ENCODE data around the gene KTN1.
A peak's percentile ranks its signal among the peaks of the same experiment; 100 is the strongest.

KTN1 gene

DNA sequence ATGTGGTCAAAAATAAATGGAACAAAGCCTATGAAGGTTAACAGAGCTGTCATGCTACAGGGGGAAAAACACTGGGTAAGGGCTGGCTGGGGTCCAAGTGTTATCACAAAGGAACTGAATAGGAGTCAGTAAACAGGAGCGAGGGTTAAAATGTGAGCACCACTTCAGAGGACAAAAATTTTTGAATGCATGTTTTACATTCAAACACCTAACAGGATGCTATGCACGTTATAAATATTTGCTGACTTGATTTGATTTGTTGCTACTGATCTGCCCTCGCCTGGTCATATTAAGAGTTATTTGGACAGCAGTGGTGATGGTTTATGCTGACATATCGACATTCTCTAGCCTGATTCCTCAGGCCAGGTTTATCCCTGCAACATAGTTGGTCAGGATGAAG is 7.4 kb upstream of the KTN1 start:
- DNase-seq, result peak; percentile 24

DNA sequence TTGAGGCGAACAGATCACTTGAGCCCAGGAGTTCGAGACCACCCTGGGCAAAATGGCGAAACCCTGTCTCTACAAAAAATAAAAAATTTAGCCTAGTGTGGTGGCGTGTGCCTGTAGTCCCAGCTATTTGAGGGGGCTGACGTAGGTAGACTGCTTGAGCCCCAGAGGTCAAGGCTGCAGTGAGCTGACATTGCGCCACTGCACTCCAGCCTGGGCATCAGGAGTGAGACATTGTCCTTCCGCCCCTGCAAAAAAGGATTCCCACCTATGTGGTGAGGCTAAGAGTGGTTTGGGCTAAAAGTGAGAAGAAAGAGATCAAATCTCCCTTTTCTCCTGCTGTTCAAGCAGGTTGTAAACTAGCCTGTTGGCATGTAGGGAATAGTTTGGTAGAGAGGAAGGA is 5.0 kb upstream of the KTN1 start:
- DNase-seq, result no peak

DNA sequence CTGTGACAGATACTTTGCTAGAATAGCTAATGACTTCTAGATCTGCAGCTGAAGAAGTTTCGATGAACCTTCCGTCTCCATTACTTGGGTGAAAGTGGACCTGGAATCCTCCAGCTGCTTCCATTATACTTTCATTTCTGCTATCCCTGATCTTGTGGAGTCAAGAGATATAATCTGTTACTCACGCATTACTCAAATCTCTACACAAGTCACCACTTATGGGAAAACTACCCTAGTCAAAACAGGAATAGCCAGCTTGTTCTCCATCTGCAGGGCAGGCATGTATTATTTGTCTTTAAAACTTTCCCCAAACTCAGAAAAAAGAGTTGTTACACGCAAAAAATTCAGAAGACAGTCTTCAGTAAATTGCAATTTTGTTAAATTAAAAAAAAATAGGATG is 2.8 kb upstream of the KTN1 start:
- DNase-seq, result no peak

DNA sequence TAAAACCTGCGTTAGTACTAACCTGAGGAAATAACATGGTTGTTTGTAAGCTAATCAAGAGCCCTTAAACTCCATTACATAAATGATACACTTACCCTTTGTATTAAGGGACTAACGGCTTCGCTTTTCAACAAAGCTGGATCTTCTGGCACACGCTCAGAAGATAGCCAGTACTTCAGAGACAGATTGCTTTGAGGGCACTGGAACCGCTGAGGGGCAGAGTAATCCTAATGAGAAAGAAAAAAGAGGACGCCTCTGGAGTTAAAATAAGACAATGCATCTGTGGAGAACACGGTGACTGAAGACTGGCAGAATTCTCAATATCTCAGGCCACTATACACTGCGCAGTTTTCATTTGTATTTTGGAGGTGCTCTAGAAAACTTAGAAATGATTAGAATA is 1.5 kb upstream of the KTN1 start:
- DNase-seq, result no peak

- DNase-seq, result no peak
These were observed 699 bp downstream of the KTN1 start for GRCh38 chr14:55580470-55581341.

DNA sequence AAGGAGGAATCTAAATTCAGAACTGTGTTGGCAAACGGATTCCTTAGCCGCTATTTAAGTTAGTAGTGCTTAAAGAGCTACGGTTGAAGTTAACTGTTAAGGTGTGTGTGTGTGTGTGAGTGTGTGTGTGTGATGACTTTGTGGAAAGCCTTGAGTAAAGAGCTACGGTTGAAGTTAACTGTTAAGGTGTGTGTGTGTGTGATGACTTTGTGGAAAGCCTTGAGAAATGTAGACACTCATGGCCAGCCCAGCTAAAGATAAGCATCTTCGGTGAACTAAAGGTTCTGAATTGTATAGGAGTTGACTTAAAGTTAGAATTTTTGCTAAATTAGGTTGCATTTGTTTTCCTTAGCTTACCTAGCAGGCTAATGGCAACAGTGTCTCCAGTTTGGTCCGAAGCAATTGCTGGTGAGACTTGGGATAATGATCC is 1.4 kb downstream of the KTN1 start:
- no peak for DNase-seq

DNA sequence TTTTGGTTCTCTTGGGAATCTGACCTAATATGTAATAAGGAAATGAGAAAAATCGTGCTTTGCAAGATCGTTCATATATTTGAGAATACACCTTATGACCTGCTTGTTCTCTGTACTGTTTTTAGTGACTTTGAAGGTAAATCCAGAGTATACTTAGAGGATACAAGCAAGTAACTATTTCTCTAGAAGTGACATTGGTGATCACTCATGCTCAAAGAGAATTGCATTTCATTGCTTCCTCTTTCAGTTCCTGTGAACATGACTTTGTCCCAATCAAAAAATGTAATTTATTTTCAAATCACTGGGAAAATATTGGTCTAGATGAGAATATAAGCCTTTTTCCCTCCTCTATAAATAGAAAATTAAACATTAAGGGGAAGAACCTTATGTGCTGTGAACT is 2.7 kb downstream of the KTN1 start:
- no peak for DNase-seq

DNA sequence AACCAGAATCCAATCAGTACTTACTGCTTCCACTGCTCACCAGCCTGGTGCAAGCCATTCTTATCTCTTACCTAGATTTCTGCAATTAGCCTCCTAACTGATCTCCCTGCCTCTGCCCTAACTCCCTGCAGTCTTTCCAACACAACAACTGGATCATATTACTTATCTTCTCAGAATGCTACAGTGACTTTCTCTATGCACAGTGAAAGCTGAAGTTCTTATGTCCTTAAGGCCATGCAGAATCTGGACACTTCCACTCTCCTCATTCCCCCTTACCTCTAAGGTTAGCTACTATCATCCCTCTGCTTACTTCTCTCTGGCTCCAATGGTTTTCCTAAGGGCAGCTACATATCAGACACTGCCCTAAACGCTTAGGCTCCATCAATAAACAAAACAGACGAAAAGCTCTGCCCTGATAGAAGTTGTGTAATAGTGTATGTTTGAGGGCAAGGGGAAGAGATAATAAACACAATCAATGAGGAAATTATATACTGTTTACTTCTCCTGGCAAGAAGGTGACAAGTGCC is 4.0 kb downstream of the KTN1 start:
- no peak for DNase-seq

DNA sequence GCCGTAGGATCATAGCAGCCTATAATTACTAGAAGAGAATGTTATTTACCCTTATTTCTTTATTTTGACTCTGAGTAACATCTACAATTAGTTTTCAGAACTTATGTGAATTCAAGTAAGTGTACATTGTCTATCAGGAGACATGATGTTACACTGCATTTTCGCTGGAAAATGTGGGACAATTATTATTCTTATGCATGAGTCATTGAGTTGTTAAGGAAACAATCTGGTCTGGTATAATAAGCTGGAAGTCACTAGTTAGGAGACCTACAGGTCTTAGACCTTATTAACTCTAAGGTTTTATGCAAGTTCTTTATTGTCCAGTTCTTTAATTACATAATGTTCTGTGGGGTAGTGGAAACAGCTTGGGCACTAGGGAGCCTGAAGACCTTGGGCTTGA is 5.8 kb downstream of the KTN1 start:
- no peak for DNase-seq

DNA sequence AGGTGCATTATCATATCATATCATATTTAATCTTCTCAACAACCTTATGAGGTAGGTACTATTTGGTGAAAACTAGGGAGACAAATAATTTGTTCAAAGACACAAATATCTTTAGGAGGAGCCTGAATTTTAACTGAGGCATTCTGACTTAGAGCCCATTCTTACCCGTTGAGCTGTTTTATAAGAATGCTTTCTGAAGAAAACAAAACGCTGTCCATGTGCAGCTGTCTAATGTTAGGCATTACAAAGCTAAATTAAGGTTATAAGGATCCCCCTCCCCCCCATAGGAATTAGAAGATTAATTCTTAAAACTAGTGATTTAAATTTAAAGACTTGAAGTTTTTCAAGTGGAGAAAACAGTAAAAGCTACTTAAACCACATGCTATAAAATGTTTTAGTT is 6.4 kb downstream of the KTN1 start:
- DNase-seq, result no peak

DNA sequence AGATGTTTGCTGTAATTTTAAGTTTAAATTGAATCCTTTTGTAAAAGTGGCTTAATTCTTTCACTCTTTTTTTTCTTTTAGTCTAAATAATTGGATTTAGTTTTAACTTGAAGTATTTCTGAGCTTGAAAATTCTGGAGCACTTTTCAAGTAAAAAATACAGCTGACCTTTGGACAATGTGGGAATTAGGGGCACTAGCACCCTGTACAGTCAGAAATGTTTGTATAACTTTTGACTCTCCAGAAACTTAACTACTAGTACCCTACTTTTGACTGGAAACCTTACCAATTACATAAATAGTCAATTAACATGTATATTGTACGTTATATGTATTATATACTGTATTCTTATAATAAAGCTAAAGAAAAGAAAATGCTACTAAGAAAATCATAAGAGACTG is 7.8 kb downstream of the KTN1 start:
- DNase-seq, result no peak

DNA sequence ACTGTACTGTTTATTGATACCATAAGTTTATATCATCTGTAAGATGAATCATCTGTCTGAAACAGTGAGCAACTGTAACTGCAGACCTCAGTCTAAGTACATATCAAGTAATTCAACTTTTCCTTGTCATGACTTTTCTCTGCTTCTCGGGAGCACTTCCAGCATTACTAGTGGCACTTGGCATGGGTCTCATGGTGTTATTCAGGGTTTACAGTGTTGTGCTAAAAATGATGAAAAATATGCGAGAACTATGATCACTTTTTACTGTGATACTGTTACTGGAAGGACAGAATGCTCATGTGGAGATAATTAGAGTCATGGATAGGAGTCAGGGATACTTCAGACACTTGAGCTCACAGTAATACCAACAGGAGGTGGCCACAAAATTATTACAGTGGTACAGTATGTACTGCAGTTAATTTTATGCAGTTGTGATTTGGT is 8.3 kb downstream of the KTN1 start:
- no peak for DNase-seq

DNA sequence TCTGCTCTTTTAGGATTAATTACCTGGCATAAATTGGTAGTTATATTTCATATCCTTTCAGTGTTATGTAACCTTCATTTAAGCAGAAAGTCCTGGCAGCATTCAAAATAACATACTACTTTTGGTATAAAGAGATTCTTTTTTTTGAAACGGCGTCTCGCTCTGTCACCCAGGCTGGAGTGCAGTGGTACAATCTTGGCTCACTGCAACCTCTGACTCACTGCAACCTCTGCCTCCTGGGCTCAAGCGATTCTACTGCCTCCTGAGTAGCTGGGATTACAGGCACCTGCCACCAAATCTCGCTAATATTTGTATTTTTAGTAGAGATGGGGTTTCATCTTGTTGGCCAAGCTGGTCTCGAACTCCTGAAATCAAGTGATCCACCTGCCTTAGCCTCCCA is 9.2 kb downstream of the KTN1 start:
- DNase-seq, result no peak

DNA sequence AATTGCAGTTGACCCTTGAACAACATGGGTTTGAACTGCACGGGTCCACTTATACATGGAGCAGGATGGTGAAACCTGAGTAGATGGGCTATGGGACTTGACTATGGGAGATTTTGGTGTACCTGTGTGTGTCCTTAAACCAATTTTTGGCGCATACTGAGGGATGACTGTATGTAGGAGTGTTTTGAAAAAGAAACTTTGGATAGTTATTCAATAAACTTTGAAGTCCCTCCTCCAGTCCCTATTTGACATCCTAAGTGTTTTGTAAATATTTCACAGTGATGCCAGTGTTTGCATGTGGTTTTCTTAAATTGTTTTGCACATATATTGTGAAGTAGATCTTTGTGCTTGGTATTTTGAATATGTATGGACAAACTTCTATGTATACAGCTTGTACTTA is 12.4 kb downstream of the KTN1 start:
- no peak for DNase-seq

DNA sequence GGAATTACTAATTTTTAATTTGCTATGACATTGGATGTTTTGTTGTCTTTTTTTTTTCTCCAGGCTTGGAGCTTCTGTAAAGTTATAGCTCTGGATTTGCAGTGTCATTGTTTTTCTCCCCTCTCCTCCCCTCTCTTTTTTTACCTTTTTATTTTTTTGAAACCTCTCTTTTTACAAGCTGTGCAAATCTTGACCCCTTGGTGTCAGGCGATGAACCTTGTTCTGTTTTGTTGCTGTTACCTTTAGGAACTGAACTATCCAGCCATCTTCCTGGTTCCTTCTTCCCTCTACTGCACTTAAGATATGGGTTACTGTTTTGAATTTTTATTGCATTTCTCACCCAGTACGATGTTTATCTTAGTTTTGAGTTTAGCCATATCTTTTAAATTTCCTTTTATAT is 13.7 kb downstream of the KTN1 start:
- DNase-seq, result no peak

DNA sequence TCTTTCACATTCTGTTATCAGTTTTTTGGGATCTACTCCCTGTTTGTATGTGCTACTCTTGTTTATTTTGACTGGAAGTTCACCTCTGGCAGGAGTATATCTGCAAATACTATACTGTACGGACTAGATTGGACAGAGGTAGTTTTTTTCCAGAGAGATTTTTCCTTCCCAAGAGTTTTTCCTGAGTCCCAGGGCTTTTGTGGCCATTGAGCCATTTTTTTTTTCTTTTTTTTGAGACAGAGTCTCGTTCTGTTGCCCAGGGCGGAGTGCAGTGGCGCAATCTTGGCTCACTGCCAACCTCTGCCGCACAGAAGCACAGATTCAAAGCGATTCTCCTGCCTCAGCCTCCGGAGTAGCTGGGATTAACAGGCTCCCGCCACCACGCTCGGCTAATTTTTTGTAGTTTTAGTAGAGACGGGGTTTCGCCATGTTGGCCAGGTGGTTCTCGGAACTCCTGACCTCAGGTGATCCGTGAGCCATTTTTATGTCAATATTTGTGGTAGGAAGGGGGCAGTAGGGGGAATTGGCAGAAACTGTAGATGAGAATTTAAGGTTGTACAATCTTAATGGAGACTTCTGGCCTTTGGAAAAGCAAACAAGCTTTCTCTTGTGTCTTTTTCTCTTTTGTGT is 19.4 kb downstream of the KTN1 start:
- no peak for DNase-seq

DNA sequence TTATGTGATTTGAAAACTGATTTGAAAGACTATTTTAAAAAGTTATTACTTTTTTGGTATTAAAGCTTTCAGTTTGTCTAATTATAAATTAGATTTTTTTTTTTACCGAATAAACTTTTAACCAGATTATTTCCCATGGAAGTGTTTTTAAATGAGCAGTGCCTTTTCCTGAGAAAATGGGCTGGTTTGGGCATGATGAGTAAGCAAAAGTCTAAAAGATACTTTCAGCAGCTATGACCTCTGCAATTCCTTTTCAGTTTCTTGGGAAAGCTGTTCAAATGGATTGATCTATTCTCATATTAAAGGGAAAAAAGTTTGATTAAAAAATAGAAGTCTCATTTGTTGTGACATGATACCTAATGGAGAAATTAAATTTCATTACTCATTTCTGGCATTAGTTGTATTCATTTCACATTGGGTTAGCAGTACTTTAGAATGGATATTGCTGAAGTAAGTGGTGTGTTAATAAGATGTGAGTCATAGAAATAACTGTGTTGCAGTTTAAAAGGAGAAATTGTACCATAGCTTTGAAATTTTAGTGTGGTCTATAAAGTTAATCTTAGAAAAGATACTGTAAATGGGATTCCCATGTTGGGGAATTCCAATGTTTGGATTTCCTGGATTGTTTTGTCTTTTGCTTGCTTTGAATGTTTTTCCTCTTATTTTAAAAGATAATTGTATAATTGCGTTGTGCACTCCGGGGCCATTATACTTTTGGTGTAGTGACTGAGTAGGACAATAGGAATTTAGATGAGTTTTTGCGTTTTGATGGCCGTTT is 21.0 kb downstream of the KTN1 start:
- DNase-seq, result no peak

DNA sequence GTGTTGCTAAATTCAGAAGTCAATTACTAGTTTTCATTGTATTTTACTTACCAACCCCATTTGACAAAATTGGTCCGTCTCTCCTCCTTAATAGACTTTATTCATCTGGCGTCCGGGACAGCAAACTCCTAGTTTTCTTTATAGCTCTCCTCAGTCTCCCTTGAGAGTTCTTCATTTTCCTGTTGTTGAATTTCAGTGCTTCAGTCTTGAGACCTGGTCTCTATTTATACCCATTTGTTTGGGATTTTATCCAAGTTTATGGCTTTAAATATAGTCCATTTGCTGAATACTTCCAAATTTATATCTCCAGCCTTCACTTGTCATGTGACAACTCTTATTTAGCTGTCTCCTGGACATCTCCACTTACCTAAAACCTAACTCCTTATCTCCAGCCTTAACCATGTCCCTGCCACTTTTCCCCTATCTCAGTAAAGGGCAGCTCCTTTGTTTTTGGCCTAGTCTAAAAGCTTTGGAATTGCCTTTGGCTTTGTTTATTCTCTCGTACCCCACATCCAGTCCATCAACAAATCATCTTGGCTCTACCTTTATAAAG is 23.5 kb downstream of the KTN1 start:
- no peak for DNase-seq

DNA sequence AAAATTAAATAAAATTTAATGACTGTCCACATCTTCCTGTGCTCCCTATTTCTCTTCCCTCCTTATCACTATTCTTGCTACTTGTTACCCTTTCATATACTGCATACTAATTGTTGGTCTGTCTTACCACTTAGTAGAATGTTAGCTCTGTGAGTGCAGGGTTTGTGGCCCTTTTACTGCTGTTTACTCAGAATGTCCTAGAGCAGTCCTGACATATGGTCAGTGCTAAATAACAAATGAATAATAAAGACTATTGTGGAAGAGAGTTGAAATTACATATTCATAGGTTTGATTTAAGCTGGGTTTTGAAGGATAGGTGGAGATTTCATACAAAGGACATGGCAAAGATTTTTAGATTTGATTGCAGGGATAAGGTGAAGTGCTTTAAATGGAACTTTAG is 24.5 kb downstream of the KTN1 start:
- no peak for DNase-seq

DNA sequence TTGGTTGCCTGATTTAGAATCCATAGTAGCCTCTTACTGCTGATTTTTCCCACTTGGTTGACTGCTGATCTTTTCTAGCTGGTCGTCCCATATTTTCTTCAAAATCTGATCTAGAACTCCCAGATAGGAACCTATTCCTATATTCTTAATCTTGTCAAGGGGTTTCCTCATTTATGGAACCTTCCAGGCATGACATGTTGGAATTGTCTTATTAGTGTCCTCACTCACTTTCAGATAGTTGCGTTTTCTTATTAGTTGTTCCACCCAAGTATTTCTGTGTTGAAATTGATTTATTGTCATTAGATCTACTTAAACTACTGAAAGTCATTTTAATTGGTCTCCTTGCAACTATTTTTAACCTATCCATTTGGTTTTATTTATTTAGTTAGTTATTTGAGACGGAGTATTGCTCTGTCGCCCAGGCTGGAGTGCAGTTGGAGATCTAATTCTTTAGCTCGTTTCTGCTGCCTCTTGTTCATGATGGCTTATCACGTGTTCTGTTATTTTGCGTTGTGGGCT is 25.0 kb downstream of the KTN1 start:
- DNase-seq, result no peak

DNA sequence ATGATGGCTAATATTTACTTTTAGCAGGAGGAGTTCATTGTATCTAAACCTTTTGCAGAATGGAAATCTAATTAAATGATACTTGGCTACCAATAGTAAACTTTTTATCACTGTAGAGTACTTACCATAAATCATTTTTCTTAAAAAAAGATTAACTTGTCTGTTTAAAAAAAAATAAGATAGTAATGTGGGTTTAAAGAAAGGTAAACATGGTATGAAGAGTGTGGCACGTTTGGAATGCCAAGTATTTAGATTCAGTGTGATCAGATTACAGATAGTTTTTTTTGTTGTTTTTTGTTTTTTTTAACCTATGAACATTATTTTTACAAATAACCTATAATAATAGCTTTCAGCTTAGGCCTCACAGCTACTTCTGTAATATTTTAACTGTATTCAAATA is 25.8 kb downstream of the KTN1 start:
- no peak for DNase-seq

DNA sequence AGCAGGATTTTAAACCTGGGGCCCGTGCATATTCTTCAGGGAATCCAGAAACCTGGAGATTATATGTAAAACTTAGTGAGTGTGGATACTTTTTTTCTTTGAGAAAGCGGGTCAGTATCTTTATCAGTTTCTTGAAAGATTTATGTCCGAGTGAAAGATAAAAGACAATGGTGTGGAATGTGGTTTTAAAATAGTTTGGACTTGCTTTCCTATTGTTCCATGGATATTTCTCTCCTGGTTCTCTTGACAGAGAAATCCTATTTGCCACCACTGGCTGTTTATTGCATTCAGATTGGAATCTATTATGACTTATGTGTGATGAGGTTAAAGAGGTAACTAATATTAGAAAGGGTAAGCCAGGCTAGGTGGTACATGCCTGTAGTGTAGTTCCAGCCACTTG is 27.4 kb downstream of the KTN1 start:
- DNase-seq, result no peak

DNA sequence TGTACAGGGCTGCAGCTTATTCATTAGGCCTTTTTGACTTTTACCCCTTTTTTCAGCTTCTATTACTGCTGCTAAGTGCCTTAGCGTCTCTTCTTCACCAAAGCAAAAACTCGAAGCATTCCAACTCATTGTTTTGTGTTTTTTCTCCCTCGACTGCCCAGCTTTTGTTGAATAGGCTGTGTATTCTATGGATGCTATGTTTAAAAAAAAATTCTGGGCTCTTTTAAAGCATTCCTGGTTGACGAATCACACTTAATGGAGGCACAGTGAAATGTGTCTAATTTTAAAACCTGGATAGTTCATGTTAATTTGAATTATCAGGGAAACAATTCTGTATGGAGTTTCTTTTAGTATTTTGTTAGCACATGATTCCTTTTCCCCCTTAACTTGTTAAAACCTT is 29.7 kb downstream of the KTN1 start:
- no peak for DNase-seq

All from NCI-H774 (cell line).